ENCODE results near the gene PLAU. TPM values are rescaled to one million over a fixed set of nuclear protein-coding genes. Genes with fewer than 3 reads are reported as not detected.

PLAU gene
- total RNA-seq, 6 donors from 2014 or later = 8.2 to 38.8 (median 12.4) TPM

DNA sequence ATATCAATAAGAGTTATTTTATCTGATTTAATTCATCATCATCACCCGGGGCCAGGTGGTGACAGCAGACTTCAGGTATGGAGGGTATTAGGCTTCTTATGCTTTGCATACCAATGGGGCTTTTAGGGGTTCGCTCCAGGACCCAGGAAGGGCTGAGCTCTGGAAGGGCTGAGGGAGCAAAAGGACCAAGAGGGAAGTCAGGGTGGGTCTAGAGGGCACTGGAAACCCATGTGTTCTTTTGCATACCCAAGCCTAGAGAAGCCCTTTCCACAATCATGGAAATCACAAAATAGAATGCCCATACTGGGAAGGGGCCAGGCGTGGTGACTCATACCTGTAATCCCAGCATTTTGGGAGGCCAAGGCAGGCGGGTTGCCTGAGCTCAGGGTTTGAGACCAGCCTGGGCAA, 56.1 kb downstream of the PLAU start:
- no peak overlapping the region for H3K4me3 ChIP-seq
- DNase-seq (no peak), ATAC-seq (ENCODE audit: low FRiP score in 2 of 2) (no peak)
- no peaks in the 10 kb centered on the region for H3K27me3 ChIP-seq
- WGBS, 2 donors = 88 to 91% methylated on average over 4 of the region's 4 CpGs
- H3K36me3 ChIP-seq = no peaks in the 10 kb centered on the region
- H3K4me1 ChIP-seq = peaks cover 15 to 32% (median 28%) of the 10 kb centered on the region in 4 donors
- H3K27ac ChIP-seq = peak overlapping the region; percentile 68 to 88 (median 76)
- TF ChIP-seq POLR2AphosphoS5 (IDR thresholded peaks at IDR 0.05) = no peak
- no peak for TF ChIP-seq EP300 (IDR thresholded peaks at IDR 0.05)
- TF ChIP-seq POLR2A (IDR thresholded peaks at IDR 0.05) = no peak
- TF ChIP-seq CTCF (IDR thresholded peaks at IDR 0.05) = no peak
- no peaks in the 10 kb centered on the region for H3K9me3 ChIP-seq

Other genes starting within 250 kb of the PLAU start
- gene AGAP5, start 213.0 kb upstream of the PLAU start, total RNA-seq = 10 to 100 TPM in 3 of 6 donors, 1 to 10 TPM in 3; 6.6 to 25.1 (median 8.7) TPM
- gene SEC24C, start 166.8 kb upstream of the PLAU start, total RNA-seq = 10 to 100 TPM; 55.1 to 84.0 (median 65.0) TPM
- 10 to 100 TPM; 16.8 to 34.9 (median 19.4) TPM for gene CHCHD1, start 129.1 kb upstream of the PLAU start, total RNA-seq
- gene ZSWIM8, start 125.5 kb upstream of the PLAU start, total RNA-seq = 100 to 1,000 TPM in 4 of 6 donors, 10 to 100 TPM in 2; 54.9 to 202 (median 109) TPM
- gene NDST2, start 99.5 kb upstream of the PLAU start, total RNA-seq = 10 to 100 TPM; 26.4 to 92.2 (median 38.3) TPM
- 10 to 100 TPM; 25.7 to 52.3 (median 43.0) TPM for gene CAMK2G, start 36.6 kb upstream of the PLAU start, total RNA-seq
- gene VCL, start 87.0 kb downstream of the PLAU start, total RNA-seq = 100 to 1,000 TPM in 5 of 6 donors, 10 to 100 TPM in 1; 76.5 to 214 (median 133) TPM
- gene AP3M1, start 239.7 kb downstream of the PLAU start, total RNA-seq = 10 to 100 TPM; 11.4 to 36.1 (median 25.3) TPM
- 100 to 1,000 TPM in 1 of 6 donors, 10 to 100 TPM in 5; 27.9 to 123 (median 48.1) TPM for gene ADK, start 240.1 kb downstream of the PLAU start, total RNA-seq

Measured in upper lobe of left lung (tissue), 6 donors.